RPMI8226 (cell line): ENCODE data around the gene OPTC.

Experiments
- DNase-seq: peaks from one replicate; pipeline ENCODE4 v3.0.0-alpha.2; 2015

Gene OPTC

DNA sequence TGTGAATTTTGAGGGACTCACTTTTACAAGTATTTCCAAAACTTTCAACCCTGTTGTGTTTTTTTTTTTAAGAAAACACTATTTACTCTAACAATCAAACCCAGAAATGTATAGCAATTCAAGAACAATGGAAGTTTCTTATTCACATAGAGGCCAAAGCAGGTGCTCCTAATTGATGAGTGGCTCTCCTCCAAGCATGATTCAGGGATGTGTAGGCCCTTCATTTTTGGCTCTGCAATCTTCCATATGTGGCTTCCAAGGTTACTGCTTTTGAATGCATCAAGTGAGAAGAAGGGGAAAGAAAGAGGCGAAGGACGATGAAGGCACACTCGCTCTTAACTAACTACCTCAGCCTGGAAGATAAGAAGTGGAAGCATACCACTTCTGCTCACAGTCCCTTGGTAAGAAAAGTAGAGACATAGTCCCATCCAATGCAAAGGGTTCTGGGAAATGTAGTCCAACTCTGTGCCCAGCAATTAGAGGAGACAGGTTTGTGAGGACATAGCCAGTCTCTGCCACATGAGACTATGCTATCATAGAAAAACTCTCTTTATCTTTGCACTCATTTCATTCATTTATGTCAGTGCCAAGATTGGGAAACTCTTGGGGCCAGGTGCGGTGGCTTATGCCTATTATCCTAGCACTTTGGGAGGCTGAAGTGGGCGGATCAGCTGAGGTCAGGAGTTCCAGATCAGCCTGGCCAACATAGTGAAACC lies 46.0 kb downstream of the OPTC start:
- DNase-seq, result no peak

DNA sequence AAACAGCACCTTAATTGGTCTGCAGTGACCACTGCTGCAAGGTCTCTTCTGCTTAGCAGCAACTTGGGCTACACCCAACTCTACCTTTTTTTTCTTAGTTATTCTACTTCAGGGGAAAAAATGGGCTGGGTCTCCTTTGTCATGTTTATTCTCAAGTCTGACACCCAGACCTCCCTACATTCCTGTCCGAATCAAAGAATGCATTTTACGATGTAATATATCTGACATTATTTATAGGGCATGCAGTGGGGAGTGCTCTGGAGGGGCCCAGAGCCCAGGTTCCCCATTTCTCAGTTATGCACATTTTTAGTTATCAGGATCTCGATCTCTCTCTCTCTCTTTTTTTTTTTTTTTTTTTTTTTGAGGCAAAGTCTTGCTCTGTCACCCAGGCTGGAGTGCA lies 50.5 kb downstream of the OPTC start:
- no peak for DNase-seq

DNA sequence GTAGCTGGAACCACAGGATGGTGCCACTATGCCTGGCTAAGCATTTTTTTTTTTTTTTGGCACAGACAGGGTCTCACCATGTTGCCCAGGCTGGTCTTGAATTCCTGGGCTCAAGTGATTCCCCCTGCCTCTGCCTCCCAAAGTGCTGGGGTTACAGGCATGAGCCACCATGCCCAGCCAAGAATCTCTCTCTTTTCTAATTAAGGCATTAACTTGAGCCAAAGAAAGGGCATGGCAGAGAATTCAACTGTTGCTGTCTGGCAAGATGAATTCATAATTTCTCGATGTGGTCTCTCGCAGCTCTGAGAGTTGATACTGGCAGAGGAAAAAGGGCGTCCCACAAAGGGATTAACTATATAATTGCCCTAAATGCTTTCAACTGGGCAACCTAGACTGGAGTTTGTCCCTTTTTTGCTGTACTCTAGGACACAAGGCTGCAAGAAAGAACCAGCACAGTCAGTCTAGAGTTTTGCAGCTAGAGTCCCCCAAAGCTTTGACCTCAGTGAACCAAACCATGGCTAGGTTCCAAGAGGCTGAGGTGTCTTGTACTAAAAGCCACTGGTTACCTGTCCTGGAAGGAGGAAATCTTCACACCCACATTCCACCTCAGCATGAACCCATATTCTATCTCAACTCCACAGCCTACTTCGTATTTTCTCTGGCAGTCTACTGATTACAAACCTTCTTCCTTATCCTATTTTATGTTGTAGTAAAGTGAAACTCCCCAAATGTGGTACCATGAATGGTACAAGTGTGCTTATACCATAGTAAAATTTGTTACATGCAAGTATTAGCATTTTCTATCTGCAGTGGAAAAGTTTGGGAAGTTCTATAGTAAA lies 51.2 kb downstream of the OPTC start:
- no peak for DNase-seq

DNA sequence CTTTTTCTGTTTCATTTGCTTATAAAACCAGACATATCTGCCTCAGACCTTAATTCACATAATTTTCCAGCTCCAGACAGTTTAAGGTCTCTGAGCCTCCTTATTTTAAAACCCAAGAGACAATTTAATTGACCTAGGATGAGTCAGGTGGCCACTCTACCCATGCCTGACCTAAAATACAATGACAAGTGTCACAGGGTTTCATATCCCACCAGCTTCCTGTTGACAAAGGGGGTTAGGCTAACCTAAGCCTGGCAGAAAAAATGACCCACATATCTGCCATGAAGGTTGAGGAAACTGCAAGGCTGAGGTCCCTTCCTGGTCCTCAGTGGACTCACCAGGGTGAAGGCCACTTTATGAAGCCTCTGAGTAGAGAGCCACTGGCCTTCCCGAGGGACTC lies 52.3 kb downstream of the OPTC start:
- no peak for DNase-seq

- DNase-seq, result no peak
Measured at GRCh38 chr1:203547147-203547546, 53.2 kb downstream of the OPTC start.

DNA sequence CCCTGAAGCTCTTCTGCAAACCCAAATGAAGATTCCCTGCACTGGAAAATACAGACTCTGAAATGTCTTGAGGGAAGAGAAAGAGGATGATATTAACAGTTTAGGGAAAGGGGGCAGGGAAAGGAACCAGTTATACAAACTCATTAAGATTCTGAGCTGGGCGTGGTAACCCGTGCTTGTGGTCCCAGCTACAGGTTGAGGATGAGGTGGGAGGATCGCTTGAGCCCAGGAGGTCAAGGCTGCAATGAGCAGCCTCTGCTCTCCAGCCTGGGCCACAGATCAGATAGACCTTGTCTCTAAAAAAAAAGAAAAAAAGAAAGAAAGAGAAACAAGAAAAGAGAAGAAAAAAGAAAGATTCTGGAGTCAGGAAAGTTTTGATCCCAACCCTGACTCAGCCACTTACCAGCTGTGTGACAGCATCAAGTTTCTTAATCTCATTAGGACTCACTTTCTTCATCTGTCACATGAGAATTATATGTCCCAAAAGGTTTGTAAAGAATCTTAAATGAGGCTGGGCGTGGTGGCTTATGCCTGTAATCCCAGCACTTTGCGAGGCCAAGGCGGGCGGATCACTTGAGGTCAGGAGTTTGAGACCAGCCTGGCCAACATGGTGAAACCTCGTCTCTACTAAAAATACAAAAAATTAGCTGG lies 53.9 kb downstream of the OPTC start:
- DNase-seq, result no peak

GRCh38 chr1:203548892-203549291 lies 54.9 kb downstream of the OPTC start:
- DNase-seq, result no peak

DNA sequence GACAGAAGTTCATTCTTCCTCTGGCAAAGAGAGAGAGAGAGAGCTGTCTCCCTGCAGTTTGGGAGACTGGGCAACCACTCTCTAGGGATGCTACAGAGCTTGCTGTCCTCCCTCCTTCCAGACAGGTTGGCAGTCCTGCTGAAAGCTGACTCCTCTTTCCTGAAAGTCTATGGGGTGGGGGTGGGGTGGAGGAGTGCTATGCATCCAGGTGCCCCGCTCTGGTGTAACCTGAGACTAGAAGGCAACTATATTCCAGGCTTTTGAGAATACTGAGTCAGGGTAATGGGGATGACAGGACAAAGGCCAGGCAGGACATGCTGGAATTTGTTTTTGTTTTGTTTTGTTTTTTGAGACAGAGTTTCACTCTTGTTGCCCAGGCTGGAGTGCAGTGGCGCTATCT lies 55.4 kb downstream of the OPTC start:
- no peak for DNase-seq

DNA sequence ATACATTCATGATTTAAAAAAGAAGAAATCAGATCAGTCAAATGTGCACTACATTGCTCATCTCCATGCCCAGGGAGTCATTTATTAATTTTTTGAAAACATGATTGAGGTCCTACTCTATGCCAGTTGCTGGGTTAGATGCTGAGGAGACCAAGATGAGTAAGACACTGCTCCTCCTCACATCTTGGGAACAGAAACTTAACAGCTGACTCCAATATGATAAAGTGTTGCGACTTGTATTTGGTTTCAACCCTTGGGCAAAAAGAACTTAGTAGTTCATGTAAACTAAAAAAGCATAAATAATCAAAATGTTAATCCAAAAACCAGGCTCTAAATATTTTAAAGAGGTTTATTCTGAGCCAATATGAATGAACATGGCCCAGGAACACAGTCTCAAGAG lies 56.9 kb downstream of the OPTC start:
- DNase-seq, result no peak

DNA sequence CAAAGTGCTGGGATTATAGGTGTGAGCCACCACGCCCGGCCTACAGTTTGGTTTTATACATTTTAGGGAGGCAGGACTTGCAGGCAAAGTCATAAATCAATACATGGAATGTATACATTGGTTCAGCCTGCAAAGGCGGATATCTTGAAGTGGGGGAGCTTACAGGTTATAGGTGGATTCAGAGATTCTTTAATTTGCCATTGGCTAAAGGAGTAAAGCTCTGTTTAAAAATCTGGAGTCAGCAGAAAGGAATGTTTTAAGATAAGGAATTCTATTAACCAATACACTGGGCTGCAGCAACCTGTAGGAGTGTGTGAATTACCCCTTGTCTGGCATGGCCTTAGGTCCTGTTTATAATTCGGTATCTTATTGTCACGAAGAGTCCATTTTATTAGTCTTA lies 57.6 kb downstream of the OPTC start:
- no peak for DNase-seq

DNA sequence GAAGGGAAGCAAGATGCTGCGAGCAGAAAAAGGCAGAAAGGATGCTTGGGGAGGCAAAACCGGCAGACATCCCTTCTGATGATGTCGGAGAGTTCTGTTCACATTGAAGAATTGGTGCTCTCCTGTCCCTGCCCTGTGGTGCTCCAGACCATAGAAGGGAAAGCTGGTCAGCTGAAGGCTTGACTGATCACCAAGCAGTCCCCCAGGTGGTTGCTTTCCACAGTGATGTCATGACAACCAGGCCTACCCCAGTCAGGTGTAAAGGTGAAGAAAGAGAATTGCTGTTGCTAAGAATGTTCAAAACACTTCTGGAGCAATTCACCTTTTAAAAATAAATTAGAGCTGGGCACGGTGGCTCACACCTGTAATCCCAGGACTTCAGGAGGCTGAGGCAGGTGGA lies 59.5 kb downstream of the OPTC start:
- no peak for DNase-seq

DNA sequence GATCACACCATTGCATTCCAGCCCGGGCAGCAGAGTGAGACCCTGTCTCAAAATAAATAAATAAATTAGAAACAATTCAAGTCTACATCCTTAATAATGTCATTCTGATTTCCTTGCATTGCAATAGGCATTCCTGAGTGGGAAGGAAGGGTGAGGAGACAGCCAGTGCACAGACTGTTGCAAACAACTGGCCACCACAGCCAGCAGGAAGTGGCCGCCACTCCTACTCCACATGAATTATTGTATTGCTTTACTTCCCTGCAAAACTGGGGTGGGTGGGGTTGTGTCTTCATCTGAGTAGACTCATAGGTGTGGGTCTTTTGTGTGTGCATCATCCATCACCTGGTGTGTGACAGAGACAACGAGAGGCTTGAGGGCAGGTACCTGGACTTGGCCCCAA lies 60.1 kb downstream of the OPTC start:
- DNase-seq, result no peak

DNA sequence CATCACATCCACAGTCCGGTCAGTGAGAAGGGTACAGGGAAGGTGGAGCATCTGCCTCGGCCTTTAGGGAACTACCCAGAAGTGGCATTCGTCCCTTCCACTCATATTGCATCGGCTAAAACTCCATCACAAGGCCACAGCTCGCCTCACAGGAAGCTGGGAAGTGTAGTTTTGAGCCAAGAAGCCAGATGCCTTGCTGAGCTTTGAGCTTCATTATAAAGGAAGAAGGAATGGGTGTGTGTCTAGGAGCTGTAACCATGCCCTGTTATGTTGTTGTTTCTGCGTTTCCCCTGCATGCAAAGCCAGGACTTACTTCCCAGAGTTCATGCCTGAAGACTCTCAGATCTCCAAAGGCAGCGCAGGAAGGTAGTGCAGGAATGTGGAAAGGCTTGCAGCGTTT lies 61.1 kb downstream of the OPTC start:
- no peak for DNase-seq

DNA sequence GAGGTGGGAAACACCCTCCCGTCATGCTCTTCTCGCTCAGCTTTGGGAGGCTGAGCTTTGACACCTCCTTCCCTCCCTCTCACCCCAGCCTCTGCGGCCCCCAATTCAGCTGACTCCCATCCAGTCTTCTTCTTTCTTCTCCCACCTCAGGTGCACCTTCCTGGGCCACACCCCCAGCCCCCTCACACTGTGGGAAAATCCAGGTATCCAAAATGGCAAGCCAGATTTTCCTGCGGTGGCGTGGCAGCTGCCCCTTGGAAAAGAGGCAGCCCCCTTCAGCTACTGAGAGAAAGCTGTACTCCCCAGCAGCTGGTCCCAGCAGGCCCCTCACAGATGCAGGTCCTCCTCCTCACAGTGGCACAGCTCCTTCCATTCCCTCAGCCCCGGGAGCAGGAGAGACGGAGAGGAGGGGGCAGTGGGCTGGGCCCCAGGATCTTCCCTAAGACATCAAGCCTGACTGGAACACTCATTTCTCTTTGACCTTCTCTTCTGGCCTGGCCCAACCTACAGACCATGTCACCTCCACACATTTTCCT lies 61.6 kb downstream of the OPTC start:
- DNase-seq, result no peak

DNA sequence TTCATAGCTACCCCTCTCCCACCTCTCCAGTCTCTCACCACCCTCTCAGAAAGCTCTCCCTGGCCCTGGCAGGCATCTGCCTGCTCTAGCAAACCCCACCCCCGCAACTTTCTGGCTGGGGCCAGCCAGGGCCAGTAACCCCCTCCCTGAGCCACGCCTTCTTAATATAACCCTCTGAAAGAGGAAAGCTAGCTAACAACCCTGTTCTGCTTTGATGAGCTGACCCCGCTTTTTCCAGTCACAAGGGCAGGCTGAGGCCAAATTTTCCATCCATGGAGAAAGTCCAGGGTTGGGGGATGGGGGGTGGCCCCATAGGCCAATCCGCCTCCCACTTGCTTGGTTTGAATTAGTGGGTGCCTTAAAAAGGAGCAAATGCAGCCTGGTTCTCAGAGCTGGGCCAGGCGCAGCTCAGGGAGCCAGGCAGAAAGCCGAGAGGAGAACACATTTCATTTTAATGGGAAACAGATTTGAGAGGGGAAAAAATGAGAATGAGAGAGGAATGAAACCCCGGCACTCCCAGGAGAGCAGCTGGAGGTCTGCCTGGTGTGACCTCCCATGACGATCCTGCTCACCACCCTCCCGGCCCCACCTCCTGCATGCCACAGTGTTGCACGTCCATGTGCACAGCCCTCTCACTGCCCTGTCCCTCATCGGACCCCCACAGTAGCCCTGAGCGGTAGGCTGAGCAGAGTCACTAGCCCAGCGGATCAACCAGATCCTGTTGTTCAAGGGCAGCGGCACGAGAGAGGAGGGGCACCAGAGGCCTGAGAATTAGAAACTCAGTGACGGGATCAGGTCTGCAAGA lies 62.3 kb downstream of the OPTC start:
- no peak for DNase-seq

GRCh38 chr1:203557390-203557789 lies 63.4 kb downstream of the OPTC start:
- DNase-seq, result no peak

DNA sequence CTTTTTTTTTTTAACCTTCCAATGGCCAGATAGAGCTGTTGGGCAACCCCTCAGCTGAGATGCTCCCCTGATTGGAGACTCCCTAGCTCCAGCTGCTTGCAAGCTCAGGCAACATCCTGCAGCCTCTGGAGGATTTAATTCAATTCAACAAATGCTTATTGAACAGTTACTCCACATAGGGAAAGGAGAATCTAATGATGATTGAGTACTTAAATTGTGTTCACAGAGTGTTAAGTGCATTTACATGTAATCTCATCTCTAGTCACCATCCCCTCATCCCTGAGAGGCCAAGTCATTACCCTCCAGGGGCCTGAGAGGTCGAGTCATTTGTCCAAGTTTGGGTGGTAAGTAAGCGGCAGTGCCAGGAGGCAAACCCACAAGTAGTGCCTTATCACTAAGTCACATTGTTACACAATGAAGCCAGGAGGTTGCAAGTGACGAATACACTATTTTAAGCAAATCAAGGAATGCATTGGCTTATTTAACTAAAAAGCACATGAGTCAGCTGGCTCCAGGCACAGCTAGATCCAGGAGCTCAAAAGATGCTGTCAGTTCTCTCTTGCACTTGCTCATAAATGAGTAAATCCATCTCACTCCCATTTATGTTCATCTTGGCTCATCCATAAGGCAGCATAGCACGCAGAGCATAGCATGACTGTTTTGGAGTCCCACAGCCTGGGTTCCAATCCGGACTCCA lies 64.3 kb downstream of the OPTC start:
- no peak for DNase-seq
